GM18502 (cell line): ENCODE measurements around the gene GPR180.

Experiments used
- ATAC-seq: cut with Tn5 transposase; IDR thresholded peaks from one replicate; pipeline ENCODE4 v1.9.1; 2021; ENCODE audit warnings: mild to moderate bottlenecking; ENCODE audit not compliant: unreplicated experiment, poor library complexity

GPR180 gene

GRCh38 chr13:94683409-94683808 is 81.8 kb downstream of the GPR180 start:
- no peak for ATAC-seq
